SIG-M5 treated with dmso at 0.1 percent for 504 hours (cell line): Measurements from ENCODE around the gene DLG1.
A peak's percentile ranks its signal among the peaks of the same experiment; 100 is the strongest.

ENCODE experiments used
- DNase-seq: peaks from one replicate; lab custom pipeline; 2025; ENCODE audit not compliant: unreplicated experiment; lab: John Stamatoyannopoulos, UW

The DLG1 gene

DNA sequence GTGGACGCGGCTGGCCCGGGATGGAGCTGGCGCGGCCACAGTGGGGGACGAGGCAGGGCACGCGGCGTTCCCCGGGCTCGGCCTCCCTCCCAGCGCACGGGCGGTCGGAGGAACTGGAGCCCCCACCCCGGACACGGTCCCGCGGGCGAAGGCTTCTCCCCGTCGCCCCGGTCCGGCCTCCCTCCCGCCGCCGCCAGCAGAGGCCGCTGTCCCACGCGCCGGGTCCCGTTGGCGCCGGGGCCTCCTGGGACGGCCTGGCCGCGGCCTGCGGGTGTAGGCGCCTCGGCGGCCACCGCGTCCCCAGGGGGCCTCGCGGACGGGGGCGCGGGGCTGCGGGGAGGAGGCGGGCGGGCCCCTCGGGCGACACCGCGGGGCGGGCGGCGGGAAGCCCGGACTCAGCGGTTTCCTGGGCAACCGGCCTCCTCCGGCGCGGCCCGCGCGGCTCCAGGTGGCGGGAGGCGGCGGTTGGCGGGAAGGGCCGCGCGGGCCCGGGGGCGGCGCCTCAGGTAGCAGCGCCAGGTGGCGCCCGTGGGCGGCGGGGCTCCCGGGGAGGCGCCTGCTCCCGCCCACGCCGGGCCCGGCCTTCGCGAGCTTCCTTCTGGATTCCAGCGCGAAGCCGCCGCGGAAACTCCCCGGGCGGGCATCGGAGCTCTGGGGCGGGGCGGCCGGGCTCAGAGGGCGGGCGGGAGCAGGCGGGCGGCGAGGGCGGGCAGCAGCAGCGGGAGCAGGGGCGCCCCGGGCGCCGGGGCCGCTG lies 295.5 kb downstream of the DLG1 start:
- peak; percentile 69 for DNase-seq

DNA sequence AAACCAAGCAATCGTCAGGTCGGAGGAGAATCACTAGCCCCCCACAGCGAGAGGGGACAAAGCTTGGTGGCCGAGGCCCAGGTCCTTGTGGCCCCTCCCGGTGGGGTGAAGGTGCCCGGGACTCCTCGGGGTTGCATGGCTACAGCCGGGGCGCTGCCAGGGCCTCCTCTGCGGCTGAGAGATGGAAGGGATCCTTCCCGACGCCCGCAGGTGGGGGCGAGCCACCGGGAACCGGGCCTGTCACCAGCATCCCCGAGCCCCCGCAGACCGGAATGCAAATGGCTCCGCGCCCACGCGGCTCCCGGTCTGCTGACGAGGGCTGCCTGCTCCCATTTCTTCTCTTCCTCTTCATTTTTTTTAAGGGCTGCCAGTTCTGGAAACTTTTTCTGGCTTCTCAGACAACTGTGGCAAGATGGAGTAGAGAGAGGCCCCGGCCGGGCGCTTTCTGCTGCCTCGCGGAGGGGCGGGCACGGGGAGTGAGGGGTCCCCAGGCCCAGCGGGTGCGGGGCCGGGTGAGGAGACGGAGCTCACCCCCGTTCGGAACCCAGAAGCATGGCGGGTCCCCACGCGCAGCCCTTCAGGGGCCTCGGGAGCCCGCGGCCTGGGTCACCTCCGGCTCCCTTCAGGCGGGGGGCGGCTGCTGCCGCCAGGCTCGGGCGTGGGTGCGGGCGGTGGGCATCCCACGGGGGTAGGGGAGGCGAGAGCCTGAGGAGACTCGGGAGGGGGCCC lies 296.3 kb downstream of the DLG1 start:
- no peak for DNase-seq

DNA sequence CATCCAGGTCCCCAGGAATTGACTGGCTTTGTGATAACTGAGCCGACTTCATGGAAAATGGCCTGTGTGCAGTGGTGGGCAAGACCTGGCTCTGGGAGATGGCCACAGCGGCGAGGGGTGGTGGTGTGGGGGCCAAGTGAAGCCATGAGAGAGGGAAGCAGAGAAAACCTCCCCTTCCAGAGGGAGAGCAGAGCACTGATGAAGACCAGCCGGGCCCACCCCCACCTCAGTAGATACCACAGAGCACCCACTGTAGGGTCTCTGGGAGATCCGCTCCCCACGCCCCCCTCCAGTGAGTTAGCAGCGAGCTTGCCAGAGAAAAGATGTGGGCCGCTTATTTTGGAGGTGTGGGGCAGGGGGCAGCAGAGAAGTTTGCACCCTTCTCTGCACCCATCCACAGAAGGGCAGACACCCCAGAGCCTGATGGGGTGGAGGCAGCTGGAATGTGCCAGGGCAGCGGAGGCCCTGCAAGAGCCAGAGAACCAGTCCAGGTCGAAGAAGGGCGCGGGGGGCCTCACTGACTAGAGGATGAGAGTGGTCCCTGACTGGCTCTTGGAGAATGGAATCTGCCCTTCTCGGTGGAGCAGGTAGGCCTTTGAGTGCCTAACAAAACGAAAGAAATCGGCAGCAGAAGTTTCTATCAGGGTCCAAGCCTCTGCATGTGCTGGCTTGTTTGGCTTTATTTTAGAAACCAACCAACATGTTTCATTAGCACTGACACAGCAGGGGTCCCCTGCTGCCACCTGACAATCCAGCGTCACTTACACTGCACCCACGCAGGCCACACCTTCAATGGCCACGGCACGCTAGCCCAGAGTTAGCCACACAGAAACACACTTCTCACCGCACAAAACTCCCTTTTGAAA lies 297.1 kb downstream of the DLG1 start:
- DNase-seq = no peak

DNA sequence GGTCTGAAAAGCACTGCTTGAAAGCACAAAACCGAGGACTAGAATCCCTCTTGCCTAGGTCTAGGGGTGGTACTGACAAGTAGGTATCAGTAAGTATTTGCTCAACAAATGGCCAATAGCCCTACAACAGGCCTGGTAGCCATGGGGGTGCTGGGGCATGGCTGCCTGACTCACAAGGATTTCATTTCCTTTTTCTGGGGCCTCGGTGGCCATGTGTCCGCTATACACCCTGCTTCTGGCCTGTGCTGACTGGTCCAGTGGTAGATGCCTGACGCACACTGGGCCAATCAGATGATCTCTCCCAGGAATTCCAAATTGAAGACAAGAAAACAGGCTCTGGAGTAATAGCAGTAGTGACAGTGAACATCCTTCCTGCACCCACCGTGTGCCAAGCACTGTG lies 298.2 kb downstream of the DLG1 start:
- DNase-seq = peak; percentile 37

DNA sequence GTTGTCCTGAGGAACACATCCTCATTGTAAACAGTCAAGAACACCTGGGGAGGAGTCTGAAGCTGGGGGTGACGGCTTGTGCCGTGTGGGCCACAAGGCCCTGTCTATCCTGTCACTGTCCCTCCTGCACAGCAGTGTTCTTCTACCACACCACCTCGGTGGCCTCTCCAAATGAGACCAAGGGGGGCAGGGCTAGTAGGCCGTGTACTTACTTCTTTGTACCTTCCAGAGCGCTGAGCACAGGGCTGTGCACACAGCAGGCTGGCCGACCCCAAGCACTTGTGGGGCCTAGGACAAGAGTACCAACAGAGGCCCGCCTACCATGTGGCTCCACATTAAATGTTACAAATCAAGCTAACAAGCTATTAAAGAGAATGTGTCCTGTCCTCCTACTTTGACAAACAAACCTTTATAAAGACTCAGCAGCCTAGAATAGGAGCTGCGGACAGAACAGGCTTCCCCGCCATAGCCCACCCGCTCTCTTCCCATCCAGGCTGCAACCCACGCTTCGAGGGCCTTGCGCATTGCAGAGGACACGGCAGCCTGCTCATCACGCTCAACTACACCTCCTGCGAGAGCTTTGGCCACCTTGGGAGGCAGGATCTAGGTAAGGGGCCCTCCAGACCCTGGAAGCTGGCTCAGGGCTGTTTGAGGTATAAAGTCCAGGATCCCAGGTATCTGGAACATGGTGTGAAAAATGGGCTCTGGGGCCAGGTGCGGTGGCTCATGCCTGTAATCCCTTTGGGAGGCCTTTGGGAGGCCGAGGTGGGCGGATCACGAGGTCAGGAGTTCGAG lies 299.2 kb downstream of the DLG1 start:
- DNase-seq = no peak

DNA sequence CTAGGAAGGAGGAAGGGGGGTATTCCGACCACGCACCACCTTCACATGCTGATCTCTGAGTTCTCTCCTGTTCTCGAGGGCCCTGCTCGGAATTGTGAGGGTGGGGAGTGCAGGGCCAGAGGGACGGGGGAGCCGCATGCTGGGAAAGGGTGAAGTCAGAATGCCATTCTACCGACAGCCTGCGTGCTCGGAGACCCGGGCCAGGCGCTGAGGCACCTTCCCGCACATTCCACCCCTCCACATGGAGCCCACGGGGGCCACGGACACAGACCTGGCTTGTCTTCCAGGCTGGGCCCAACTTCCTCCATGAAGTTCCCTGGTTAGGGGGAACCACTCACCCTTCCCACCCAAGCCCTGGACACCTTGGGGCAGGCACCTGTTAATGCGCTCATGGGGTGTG lies 301.1 kb downstream of the DLG1 start:
- DNase-seq = no peak

DNA sequence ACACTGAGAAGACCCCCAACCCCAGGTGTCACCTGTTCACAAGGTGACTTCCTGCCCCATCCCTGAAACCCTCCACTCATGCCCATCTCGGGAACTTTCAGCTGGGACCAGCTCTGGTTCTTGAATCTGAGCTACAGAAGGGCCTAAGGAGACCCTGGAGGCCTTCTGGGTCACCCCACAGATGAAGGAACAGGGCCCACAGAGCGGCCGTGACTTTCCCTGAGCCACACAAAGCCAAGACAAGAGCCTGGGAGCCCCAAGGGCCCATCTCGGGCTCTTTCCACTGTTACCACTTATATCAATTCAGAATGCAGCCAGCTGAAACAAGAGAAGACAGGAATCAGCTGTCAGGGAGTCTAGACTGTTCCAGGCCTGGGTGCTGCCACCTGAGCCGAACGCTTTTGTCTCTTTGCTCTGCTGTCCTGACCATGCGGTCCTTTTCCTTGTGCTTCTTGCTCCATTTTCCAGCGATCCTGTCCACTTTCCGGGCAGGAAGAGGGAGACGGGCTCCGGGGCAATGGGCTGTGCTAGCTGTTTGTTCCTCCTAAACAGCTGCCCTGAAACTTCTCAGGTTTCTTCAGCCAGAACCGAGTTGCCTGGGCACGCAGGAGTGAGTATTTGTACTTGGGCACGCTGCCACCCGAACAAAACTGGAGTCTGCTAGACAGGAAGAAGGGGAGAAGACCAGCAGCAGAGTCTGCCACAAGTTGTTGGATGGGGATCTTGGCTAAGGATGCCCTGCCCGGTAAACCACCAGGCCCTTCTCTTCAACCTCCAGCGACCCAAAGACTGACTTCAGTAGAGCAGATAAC lies 301.8 kb downstream of the DLG1 start:
- no peak for DNase-seq

DNA sequence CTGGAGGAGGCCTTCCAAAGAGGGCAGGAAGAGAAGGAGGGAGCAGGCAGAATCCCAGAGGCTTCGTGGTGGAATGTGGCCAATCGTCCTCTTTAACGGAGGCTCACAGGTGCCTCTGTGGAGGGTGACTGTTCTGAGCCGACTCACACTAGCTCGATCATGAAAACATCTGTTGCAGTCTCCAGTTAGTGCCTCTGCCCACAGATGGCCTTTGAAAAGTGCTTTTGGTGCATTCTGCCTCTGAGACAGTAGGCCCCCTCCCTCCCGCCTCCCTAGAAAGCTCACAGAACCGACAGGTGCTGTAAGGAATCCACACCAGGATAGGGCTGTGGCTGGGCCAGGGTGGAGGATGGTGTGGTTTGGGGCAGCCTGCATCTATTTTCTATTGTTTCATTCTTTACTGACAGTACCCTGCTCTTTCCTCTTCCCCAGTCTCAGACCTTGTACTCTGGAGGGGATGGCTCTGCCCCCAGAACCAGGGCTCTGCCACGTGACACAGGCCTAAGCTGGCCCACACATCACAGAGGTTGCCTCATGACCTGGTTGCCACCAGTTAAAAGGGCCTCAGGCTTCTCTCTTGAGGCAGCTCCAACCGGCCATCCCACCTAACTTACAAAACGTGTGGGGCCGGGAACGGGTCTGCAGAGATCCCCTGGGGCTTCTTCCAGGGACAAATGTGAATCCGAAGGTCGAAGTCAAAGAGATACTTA lies 302.6 kb downstream of the DLG1 start:
- DNase-seq = no peak

DNA sequence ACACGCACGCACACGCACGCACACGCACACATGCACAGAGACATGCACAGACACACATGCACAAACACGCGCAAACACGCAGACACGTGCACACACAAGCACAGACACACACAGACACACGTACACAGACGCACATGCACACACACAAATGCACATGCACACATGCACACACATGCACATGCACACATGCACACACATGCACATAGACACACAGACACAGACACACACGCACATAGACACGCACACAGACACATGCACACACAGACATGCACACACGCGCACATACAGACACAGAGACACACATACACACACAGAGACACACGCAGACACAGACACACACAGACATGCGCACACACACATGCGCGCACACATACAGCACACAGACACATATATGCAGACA lies 303.4 kb downstream of the DLG1 start:
- DNase-seq = no peak

DNA sequence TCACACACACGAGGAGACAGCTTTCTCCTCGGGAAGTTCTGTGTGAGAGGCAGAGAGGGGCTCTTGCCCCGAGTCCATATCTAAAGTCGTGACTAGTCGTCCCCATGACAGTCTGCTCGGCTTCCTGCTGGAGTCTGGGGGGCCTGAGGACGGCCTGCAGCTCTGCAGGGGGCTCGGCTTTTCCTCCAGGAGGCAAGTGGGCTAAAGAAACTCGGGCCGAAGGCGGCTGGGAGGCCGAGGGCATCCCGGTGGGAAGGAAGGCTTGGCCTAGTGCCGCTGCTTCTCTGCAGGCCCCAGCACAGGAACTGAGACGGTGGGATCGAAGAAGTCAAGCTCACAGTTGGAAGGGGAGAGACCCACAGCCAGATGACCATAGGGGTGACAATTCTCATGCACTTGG lies 304.4 kb downstream of the DLG1 start:
- no peak for DNase-seq
